Measurements from ENCODE around the gene FGF2.
"Not testable (repeated sequence)": the region's sequence is repeated elsewhere in the genome, so short reads cannot be mapped to it uniquely, and the experiment has no call there.

The FGF2 gene

GRCh38 chr4:122851568-122851967 is 24.9 kb downstream of the FGF2 start:
- no peak for DNase-seq

GRCh38 chr4:122854447-122855352 is 28.1 kb downstream of the FGF2 start:
- no peak for DNase-seq

GRCh38 chr4:122855353-122855890 is 28.8 kb downstream of the FGF2 start:
- DNase-seq: no peak

GRCh38 chr4:122857160-122857559 is 30.5 kb downstream of the FGF2 start:
- DNase-seq: no peak

- DNase-seq: no peak
These were observed 32.1 kb downstream of the FGF2 start for GRCh38 chr4:122858705-122859104.

GRCh38 chr4:122861172-122861943 is 34.7 kb downstream of the FGF2 start:
- no peak for DNase-seq

- no peak for DNase-seq
These were observed 37.0 kb downstream of the FGF2 start for GRCh38 chr4:122863639-122864038.

- no peak for DNase-seq
These were observed 38.8 kb downstream of the FGF2 start for GRCh38 chr4:122865425-122865824.

GRCh38 chr4:122868235-122868634 is 41.6 kb downstream of the FGF2 start:
- not testable (repeated sequence) for DNase-seq

- no peak for DNase-seq
These were observed 46.5 kb downstream of the FGF2 start for GRCh38 chr4:122873146-122873545.

- no peak for DNase-seq
These were observed 47.4 kb downstream of the FGF2 start for GRCh38 chr4:122873821-122874593.

GRCh38 chr4:122875949-122876348 is 49.3 kb downstream of the FGF2 start:
- no peak for DNase-seq

GRCh38 chr4:122876456-122876855 is 49.8 kb downstream of the FGF2 start:
- DNase-seq: no peak

GRCh38 chr4:122879001-122879400 is 52.4 kb downstream of the FGF2 start:
- DNase-seq: no peak

- no peak for DNase-seq
These were observed 56.5 kb downstream of the FGF2 start for GRCh38 chr4:122882857-122883735.

GRCh38 chr4:122884499-122884898 is 57.9 kb downstream of the FGF2 start:
- DNase-seq: no peak

- no peak for DNase-seq
These were observed 63.1 kb downstream of the FGF2 start for GRCh38 chr4:122889726-122890125.

- no peak for DNase-seq
These were observed 63.6 kb downstream of the FGF2 start for GRCh38 chr4:122890147-122890795.

GRCh38 chr4:122894827-122895226 is 68.2 kb downstream of the FGF2 start:
- no peak for DNase-seq

GRCh38 chr4:122895336-122895995 is 68.8 kb downstream of the FGF2 start:
- no peak for DNase-seq

- DNase-seq: no peak
These were observed 69.6 kb downstream of the FGF2 start for GRCh38 chr4:122896270-122896669.
